GM19463 (cell line): Measurements from ENCODE around the gene CFAP251.
"Not testable (repeated sequence)": the region's sequence is repeated elsewhere in the genome, so short reads cannot be mapped to it uniquely, and the experiment has no call there.

ENCODE experiments used
- ATAC-seq: cut with Tn5 transposase; IDR thresholded peaks from one replicate; pipeline ENCODE4 v1.9.1; 2021; ENCODE audit warnings: mild to moderate bottlenecking, moderate library complexity; ENCODE audit not compliant: unreplicated experiment

Gene CFAP251

DNA sequence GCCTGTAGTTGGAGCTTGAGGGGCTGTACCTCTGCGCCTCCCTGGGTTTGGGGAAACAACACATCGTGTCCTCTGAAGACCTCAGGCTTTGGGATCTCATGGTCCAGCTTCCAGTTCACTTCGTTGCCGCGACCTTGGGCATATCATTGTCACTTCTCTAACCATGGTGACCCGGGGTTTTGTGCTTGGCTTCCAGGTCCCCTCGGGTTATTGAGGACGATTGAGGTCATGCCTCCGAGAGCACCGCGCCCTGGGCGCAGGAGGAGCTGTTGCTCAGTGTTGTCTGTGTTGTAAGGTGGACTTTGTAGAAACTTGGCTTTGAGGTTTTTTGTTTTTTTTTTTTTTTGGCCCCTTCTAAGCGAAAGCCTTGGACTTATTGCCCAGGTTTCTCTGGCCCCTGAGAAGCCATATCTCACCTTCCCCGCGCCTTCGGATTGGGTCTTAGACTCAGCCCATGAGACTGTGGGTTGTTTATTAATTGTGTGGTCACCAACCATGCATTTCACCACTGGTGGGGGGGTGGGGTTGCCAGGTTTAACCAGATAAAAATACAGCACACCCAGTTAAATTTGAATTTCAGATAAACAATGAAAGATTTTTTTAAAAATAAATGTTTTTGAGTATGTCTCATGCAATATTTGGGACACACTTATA, 105.9 kb downstream of the CFAP251 start:
- no peak for ATAC-seq

DNA sequence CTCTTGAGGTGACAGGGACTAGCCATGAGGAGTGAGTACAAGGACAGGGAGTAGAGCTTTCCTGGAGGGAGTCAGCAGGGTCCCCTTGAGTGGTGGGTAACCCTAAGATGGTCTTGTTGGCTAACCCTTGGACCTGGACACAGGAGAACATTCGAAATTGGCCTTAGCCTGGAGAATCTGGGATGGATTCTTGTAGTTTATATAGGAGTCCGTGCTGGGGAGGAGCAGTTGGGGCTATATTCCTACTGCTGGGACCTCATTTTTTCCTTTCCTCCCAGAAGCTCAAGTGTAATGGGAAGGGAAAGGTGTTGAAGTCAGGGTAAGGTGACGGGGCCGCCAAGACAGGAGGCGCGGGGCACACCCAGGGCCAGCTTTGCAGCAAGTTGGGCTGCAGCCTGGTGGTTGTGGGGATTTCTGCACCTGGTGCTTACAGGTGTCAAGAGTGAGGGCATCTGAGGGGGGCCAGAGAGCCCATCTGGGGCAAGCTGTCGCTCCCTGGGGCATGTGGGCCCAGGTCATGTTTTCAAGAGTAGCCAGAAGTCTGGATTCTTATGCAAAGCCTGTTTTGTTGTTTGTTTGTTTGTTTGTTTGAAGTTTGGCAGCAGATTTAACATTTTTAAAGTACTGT, 108.4 kb downstream of the CFAP251 start:
- ATAC-seq = no peak

DNA sequence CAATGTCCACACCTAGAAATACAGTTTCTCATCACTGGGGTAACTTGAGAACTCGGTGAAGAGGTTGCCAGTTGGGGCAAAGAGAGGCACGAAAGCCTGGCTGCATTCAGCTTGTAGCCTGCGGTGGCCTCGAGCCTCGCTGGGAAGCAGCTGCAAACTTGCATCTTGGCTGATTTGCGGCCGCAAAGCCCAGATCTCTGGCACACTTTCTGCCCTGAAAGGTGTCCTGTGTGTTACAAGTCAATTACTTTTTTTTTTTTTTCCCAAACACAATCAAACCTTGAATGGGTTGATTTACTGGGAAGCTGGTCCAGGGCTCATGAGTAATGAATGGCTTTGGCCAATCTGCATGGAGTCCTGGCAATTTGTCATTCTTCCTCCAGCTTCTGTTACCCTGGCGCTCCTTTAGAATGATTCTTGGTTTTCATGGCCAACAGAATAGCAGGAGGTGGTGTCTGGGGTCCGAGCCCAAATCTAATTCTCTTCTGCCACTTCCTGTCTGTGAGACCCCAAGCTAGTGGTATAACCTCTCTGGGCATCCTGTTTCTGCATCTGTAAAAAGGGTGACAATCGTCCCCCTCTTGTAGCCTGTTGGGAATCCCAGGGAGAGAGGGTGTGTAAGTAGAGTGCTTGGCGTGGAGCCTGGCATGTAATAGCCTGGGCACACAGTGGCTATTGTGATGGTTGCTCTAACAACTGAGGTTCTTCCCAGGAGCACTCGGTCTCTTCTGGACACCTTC, 109.9 kb downstream of the CFAP251 start:
- no peak for ATAC-seq

DNA sequence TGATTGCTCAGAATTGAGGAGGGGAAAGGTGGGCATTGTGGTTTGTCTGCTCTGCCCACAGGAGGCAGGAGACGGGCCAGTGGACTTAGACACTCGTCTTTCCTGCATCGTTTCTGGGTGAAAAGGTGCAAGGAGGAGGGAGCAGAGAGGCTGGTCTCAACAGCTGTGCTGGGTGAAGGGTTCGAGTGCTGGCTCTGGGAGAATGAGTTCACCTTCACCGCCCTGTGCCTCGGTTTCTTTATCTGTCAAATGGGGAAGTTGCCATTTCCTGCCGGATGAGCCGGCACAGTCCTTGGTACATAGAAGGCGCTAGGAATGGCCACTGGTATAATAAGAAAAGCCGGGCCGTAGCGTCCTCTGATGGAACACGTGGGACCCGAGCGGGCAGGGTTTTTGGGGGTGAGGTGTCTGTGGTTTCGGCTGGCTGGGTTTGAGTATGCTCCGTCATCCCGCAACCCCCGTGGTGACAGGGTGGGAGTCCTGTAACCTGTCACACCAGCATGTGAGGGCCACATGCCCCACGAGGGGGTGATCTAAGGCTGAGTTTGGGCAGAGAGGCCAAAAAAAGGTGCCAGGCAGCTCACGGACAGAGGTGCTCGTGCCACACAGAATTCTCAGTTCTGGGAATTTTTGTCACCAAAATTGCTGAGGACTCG, 110.6 kb downstream of the CFAP251 start:
- ATAC-seq = no peak

DNA sequence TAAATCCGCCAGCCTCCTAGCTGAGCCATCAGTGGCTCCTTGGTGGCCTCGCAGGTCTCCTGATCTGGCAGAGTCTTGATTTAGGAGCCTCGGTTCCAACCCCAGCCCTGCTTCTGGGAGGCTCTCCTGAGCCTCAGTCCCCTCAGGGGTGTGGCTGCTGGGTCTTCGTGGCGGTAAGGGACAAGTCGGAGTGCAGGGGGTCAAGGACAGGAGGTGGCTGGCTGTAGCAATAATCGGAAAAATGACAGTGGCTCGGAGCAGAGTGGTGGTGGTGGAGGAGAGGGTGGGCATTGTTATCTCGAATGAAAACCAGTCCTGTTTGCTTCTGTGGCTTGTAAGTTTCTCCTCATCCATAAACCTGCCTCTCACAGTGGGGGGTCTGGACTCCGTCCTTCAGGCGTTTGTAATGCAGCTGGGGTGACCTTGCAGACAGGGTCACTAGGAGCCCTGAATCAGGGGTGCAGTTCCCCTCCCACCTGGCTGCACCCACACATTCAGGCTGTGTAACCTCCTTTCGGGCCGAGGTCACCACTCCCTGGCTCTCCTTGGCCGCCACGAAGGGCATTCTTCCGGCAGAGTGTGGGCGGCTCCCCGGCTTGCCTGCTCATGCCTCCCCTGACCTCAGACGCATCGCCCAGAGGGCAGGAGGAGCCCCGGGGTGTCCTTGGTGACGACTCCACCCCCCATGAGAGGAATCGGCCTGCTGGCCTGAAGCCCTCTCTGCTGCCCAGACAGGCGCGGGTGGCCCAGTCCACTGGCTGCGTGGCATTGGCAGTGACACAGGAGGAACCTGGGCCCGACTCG, 111.4 kb downstream of the CFAP251 start:
- ATAC-seq = no peak

DNA sequence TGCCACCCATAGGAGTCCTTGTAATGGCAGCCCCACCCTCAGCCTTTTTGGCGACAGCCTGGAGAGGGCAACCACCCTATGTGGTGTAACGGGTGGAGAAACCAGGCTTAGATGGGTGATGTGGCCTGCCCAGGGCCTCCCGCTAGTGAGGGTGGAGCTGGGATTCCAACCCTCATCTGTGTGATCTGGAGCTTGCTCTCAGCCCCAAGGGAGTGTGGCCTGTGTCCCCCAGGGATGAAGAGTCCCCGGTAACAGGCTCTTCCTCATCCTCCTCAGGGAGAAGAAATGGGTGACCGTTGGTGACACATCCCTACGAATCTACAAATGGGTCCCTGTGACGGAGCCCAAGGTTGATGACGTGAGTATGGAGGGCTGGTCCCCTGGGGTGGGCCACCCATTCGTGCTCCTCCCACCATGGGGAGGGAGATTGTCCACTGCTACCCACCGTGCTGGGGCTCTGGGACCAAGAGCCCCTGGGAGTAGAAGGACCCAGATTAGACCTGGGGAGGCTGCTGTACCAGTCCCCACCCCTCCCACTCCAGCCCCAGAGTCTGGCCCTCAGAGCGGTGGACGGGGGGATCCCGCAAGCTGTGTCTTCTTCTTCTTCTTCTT, 112.1 kb downstream of the CFAP251 start:
- ATAC-seq = no peak

DNA sequence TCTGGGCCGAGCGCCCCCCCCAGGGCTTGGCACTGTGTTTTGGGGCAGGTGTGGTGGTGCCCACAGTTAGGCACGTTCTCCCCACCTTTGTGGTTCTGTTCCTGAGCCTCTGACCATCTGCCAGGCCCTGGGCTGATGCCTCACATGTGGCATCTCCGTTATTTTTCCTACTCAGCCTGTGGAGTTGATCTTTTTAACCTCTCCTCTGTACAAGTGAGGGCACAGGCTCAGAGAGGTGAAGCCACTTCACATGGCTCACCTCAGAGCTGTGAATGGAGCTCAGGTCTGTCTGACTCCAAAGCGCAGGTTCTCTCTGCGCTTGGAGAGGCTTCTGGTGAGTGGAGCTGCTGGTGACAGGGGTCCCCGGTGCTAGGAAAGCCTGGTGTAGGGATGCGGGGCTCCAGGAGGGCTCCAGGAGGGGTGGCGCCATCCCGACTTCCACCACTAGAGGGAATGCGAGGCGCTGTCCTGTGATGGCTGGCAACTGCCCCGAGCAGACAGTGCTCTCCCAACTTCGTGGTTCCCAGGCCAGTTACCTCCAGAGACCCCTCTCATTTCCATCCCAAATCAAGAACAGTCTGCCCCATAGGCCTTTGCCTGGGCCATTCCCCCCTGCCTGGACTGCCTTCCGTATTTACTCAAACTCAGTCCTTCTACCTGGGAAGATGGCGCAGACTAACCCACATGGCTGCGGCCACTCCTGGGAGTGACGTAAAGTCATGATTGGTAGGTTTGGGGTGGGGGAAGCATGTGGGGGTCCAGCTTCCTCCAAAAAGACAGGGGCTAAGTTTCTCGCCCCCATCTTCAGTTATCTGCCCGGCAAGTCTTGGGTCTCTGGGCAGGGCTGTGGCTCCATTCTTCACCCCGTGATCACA, 113.2 kb downstream of the CFAP251 start:
- no peak for ATAC-seq

DNA sequence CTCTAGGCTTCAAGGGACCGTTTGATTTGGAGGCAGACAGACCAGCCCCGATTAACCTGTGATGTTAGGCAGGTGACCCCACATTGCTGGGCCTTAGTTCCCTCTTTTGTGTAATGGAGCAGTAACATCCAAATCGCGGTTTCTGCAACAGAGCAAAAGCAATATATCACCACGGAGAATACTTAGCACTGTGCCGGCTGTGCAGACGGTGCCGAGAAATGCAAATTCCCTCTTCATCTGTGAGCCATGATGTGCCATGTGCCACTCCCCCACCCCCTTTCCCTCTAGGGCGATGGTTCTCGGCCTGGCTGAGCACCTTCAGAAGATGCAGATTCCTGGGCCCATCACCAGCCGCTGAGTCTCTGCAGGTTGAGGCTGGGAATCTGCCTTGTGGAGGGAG, 114.2 kb downstream of the CFAP251 start:
- ATAC-seq = no peak

DNA sequence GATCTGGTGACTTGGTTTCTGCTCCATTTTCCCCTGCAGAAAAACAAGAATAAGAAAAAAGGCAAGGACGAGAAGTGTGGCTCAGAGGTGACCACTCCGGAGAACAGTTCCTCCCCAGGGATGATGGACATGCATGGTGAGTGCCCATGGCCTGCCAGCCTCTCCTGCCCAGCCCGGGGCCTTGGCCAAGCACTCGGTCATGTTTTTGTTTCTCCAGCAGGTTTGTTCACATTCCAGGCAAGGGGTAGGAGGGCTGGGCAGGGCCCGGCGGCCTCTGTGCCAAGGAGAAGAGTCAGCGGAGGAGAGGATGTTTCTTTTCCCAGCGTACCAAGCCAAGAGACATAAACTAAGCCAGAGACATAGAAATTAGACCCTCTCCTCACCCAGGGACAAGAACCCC, 116.9 kb downstream of the CFAP251 start:
- ATAC-seq = no peak

DNA sequence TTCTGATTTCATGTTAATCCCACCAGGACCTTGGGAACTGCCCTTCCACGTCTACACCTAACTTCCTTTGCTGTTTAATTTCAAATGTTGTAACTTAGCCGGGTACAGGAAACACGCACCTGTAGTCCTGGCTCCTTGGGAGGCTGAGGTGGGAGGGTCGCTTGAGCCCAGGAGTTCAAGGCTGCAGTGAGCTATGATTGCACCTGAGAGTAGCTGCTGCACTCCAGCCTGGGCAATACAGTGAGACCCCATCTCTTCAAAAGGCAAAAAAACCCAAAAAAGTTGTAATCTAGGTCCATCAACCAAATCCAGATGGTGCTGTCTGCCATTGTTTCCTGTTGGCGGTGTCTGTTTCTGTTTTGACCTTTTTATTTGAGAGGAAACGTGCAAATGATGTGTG, 117.8 kb downstream of the CFAP251 start:
- no peak for ATAC-seq

DNA sequence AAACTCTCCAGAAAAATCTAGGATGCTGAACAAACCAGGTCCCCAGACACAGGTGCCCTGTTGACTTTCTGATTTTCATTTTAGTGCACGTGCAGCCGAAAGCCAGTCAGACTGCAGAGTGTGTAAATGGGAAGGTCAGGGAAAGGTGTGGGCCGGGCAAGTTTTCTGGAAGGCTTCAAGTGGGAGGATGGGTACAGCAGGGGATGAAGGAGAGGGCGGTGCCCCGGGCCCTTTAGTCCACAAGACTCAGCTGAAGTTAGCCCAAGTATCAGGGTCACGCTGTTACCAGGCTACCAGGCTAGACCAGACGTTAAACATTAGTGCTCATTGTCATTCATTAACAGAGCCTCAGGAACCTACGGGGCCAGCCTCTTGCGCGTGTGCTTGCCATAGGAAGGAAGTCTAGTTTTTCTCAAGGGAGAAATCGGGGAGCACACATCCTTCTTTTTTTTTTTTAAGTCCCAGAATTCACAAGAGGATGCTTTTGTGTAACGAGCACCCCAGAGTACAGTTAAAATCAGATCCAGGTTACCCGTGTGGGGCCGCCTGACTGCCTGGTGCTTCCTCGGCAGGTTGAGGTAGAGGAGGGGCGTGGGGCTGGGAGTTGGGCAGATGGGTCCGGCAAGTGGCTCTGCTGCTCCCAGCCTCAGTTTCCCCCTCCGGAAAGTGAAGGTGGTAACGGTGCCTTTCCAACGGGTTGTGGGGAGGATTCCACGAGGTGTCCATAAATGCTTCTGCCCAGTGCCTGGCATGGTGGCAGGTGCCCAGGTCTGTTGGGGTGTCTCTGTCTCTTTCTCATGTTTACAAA, 122.4 kb downstream of the CFAP251 start:
- peak; percentile 57 for ATAC-seq

DNA sequence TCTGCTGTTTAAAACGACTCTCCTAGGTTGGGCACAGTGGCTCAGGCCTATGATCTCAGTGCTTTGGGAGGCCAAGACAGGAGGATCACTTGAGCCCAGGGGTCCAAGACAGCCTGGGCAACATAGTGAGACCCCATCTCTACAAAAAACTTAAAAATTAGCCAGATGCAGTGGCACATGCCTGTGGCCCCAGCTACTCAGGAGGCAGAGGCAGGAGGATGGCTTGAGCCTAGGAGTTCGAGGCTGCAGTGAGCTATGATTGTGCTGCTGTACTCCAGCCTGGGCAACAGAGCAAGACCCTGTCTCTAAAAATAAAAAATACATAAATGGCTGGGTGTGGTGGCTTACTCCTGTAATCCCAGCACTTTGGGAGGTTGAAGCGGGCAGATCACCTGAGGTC, 123.1 kb downstream of the CFAP251 start:
- not testable (repeated sequence) for ATAC-seq

DNA sequence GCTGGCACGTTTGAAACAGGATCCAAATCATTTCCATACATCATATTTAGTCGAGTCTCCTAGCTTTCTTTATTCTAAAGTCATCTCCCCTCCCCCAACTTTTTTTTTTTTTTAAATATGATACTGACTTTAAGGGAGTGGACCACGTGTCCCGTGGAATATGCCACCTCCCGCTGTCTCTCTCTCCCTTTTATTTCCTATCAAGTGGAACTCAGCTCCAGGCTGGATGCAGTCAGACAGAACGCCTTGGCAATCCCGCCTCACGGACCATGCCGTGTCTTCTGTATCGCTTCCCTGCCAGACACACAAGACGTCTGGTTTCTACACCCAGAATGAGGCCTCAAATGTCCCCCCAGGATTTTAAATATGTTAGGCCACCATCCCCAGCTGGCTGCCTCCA, 124.5 kb downstream of the CFAP251 start:
- ATAC-seq = no peak

DNA sequence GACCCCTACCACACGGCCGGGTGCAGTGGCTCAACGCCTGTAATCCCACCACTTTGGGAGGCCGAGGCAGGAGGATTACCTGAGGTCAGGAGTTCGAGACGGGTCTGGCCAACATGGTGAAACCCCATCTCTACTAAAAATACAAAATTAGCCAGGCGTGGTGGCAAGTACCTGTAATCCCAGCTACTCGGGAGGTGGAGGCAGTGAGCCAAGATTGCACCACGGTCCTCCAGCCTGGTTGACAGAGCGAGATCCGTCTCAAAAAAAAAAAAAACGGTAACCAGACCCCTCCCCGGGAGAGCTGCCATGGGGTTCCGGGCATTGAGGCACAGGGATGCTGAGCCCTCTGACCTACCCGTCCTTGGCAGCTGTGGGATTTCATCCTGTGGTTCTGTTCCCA, 125.1 kb downstream of the CFAP251 start:
- ATAC-seq = no peak

DNA sequence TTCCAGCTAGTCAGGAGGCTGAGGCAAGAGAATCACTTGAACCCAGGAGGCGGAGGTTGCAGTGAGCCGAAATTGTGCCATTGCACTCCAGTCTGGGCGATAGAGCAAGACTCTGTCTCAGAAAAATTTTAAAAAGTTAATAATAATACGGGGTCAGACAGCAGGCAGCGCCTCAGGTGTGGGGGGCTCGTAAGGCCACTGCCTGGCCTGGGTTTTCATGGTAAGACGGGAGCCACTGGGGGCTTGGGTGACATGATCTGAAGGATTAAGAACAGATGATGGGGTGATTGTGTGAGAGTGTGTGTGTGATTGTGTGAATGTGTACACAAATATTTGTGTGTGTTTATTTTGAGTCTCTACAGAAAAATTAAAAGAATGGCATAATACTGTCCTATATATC, 126.9 kb downstream of the CFAP251 start:
- no peak for ATAC-seq

DNA sequence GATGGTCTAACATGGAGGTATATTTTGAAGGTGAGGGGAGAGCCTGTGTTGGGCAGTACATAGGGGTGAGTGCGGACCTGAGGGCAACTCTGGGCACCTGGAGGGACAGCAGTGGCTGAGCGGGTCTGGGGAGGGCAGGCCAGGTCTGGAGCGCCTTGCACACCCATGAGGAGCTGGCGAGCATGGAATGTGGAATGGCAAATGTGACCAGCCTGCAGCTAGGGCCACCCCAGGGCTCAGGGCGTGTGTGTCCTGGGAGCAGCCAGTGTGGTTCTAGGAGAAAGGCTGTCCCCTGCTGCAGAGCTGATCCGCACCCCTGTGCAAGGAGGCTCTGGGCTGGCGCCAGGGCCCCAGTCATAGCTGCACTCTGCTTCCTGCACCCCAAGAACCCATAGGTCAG, 127.8 kb downstream of the CFAP251 start:
- ATAC-seq = no peak

DNA sequence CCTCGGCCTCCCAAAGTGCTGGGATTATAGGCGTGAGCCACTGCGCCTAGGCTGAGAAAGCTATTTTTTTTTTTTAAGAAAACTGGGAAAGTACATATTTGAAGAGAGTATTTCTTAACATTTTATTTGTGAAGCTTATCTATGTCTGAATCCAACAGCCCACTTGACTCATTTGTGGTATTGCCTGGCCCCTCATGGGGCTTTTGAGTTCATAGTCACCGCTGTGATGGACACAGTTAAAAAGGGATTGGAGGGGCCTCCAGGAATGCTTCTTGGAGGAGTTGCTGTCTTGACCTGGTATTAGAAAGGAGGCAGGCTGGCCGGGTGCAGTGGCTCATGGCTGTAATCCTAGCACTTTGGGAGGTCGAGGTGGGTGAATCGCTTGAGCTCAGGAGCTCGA, 129.8 kb downstream of the CFAP251 start:
- ATAC-seq = no peak

DNA sequence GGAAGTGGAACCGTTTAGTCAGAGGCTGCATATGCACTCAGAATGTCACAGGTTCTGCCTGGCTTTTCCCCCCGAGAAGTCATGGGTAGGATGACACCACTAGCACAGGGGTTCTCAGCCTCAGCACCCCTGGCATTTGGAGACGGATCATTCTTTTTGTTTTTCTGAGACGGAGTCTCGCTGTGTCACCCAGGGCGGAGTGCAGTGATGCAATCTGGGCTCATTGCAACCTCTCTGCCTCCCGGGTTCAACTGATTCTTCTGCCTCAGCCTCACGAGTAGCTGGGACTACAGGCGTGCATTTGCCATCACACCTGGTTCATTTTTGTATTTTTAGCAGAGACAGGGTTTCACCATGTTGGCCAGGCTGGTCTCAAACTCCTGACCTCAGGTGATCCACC, 131.4 kb downstream of the CFAP251 start:
- ATAC-seq = no peak

DNA sequence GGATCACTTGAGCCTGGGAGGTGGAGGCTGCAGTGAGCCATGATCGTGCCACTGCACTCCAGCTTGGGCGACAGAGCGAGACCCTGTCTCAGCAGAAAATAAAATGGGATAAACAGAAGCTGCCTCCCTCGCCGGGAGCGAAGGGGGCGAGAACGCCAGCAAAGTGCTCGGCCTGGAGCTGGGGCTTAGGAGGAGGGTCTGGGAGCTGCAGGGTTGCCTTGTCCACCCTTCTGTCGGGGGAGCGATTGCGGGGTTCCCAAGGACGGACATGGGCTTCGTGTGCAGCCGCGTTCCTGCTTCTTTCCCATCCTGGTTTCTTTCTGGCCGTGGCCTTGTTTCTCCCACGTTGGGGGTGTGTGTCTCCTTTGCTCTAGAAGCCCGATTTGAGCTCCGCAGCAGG, 132.3 kb downstream of the CFAP251 start:
- no peak for ATAC-seq
